Heart left ventricle (tissue), 13 donors: ENCODE data around the gene TLCD3B.

Experiments
- POLR2A ChIP-seq, 2 donors: fragments of 450-650 bp; IDR thresholded peaks; one replicate each; pipeline ENCODE4 v1.6.1; 2017; ENCODE audit warnings: antibody characterized with exemption in 2 of 2, mild to moderate bottlenecking in 2 of 2, moderate library complexity in 2 of 2
- TF ChIP-seq, protein P1 (sequence below), 12 donors: fragments of 200-600 bp; sonication (generic) in 4 of 12; IDR thresholded peaks; one replicate each; pipeline versions ENCODE4 v1.5.0 to v1.8.0; 2018 to 2022; ENCODE audit warnings: antibody characterized with exemption in 12 of 12, mild to moderate bottlenecking in 5 of 12
- donor health status: ischemic (EF 13 %, LVEDD 7.1; RV severe dilation, severe dysfunction).
- donor health status: DM: no; HTN: yes; CAD: no.
- donor health status: DM: no; HTN: no; CAD: no.
- donor health status: ischemic (EF 25% LVEDD 6.9; RV normal size, moderate dysfunction).
- donor health status: ischemic (EF 25% LVEDD 5.7; RV mildly dilated, moderate dysfunction).
- donor health status: ischemic (EF 35%, LVEDD 5.7; RV mildly dilated, moderate dysfunction).
- donor health status: nonischemic (EF 11% LVEDD 7.7; RV severe dilation, severe dysfunction).
- donor health status: DM: yes; HTN: yes; CAD: no.
- donor health status: PGD.
- donor health status: ischemic (EF 29% LVEDD 5.4; RV normal size, mild dysfunction).
- donor health status: nonischemic (EF 23%, LVEDD 6.1; RV moderate dilation, normal function).

DNA sequence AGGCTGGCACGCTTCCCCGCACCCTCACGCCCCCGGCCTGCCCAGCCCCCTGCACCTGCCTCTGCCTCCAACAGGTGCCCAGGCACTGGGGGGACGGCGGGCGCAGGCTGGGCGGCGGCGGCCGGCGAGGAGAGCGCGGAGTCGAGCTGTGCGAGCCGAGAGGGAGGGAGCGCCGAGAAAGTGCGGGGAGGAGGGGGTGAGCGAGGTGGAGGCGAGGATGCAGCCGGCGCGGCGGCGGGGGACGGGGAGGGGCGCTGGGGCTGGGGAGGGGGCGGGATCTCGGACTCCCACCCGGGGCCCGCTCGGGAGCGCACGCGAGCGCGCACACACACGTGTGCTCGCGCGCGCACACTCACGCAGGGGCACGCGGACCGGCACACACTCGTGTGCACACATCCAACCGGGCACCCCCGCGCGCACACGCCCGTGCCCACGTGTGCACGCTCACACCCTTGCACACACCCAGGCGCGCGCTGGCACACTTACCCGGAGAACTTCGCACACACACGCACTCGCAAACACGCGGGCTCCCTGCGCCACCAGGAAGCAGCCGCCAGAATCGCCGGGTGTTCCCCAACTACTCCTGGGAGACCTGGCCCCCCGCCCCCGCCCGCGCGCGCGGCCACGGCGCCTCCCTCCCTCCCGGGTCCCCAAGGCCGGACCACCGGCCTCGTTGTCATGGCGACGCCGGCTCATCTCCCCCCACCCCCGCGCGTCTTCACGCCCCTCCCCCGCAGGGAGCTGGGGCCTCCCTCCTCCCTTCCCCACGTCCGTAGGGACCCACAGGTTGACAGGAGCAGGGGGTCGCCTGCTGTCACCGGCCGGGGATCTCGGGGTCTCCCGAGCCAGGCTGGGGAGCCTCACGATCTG is 20.0 kb downstream of the TLCD3B start, which contains the start of gene DOC2A:
- TF ChIP-seq, protein P1, sequence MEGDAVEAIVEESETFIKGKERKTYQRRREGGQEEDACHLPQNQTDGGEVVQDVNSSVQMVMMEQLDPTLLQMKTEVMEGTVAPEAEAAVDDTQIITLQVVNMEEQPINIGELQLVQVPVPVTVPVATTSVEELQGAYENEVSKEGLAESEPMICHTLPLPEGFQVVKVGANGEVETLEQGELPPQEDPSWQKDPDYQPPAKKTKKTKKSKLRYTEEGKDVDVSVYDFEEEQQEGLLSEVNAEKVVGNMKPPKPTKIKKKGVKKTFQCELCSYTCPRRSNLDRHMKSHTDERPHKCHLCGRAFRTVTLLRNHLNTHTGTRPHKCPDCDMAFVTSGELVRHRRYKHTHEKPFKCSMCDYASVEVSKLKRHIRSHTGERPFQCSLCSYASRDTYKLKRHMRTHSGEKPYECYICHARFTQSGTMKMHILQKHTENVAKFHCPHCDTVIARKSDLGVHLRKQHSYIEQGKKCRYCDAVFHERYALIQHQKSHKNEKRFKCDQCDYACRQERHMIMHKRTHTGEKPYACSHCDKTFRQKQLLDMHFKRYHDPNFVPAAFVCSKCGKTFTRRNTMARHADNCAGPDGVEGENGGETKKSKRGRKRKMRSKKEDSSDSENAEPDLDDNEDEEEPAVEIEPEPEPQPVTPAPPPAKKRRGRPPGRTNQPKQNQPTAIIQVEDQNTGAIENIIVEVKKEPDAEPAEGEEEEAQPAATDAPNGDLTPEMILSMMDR (IDR thresholded peaks at IDR 0.05), result no peak
- TF ChIP-seq POLR2A (IDR thresholded peaks at IDR 0.05), result no peak
